Activated naive CD8-positive, alpha-beta T cell treated with anti-CD3 and anti-CD28 coated beads for 36 hours (primary cell): ENCODE measurements around the gene VPS35L. TPM values are rescaled to one million over a fixed set of nuclear protein-coding genes. Genes with fewer than 3 reads are reported as not detected.
A peak's percentile ranks its signal among the peaks of the same experiment; 100 is the strongest.

Source experiments
- DNase-seq: peaks from one replicate; pipeline ENCODE4 v3.0.0; 2021
- H3K27ac Mint-ChIP-seq: one replicate; pipeline ENCODE4 v1.8.0; 2022; ENCODE audit warnings: mild to moderate bottlenecking, moderate library complexity, mixed read lengths
- H3K27me3 Mint-ChIP-seq: one replicate; pipeline ENCODE4 v1.8.0; 2022; ENCODE audit warnings: mild to moderate bottlenecking, mixed read lengths
- H3K36me3 Mint-ChIP-seq: one replicate; pipeline ENCODE4 v1.8.0; 2021; ENCODE audit warnings: mild to moderate bottlenecking, mixed read lengths
- H3K4me1 Mint-ChIP-seq: one replicate; pipeline ENCODE4 v1.8.0; 2021; ENCODE audit warnings: mixed read lengths
- H3K4me3 Mint-ChIP-seq: one replicate; pipeline ENCODE4 v1.8.0; 2022; ENCODE audit warnings: mild to moderate bottlenecking, moderate library complexity, mixed read lengths
- H3K9me3 Mint-ChIP-seq: one replicate; pipeline ENCODE4 v1.8.0; 2022; ENCODE audit warnings: mixed read lengths
- total RNA-seq, 2 experiments: library from RNA; stranded (reverse); gene quantifications; one replicate each; pipeline ENCODE4 v1.2.3, GENCODE V29; 2021

The VPS35L gene
- total RNA-seq, 2 experiments from 2014 or later, result 30.2 to 34.1 TPM

GRCh38 chr16:19699472-19699871, 144.0 kb downstream of the VPS35L start:
- H3K4me1 Mint-ChIP-seq, result peaks cover 28% of the 10 kb centered on the region
- no peaks in the 10 kb centered on the region for H3K9me3 Mint-ChIP-seq
- no peak for DNase-seq
- H3K36me3 Mint-ChIP-seq, result peaks cover 41% of the 10 kb centered on the region
- no peak overlapping the region for H3K4me3 Mint-ChIP-seq
- no peaks in the 10 kb centered on the region for H3K27me3 Mint-ChIP-seq
- no peak overlapping the region for H3K27ac Mint-ChIP-seq

- H3K9me3 Mint-ChIP-seq, result no peaks in the 10 kb centered on the region
- H3K4me3 Mint-ChIP-seq, result no peak overlapping the region
- no peaks in the 10 kb centered on the region for H3K27me3 Mint-ChIP-seq
- H3K27ac Mint-ChIP-seq, result no peak overlapping the region
- H3K36me3 Mint-ChIP-seq, result peaks cover 46% of the 10 kb centered on the region
- DNase-seq, result no peak
- H3K4me1 Mint-ChIP-seq, result peaks cover 26% of the 10 kb centered on the region
Measured at GRCh38 chr16:19700319-19700781, 144.8 kb downstream of the VPS35L start.

- no peak overlapping the region for H3K27ac Mint-ChIP-seq
Measured at GRCh38 chr16:19701091-19701490, 145.6 kb downstream of the VPS35L start.

GRCh38 chr16:19703172-19703889, 147.8 kb downstream of the VPS35L start:
- Mint-ChIP-seq H3K27ac (no peak overlapping the region), H3K4me3 (no peak overlapping the region), H3K4me1 (peaks cover 5% of the 10 kb centered on the region), H3K36me3 (peaks cover 42% of the 10 kb centered on the region), H3K27me3 (no peaks in the 10 kb centered on the region), H3K9me3 (no peaks in the 10 kb centered on the region)
- DNase-seq, result no peak

More at GRCh38 chr16:19701091-19701490, 145.6 kb downstream of the VPS35L start:
- peaks cover 50% of the 10 kb centered on the region for H3K36me3 Mint-ChIP-seq
- H3K27me3 Mint-ChIP-seq, result no peaks in the 10 kb centered on the region
- no peak overlapping the region for H3K4me3 Mint-ChIP-seq
- H3K4me1 Mint-ChIP-seq, result peaks cover 23% of the 10 kb centered on the region
- DNase-seq, result no peak
- H3K9me3 Mint-ChIP-seq, result no peaks in the 10 kb centered on the region

- Mint-ChIP-seq H3K27ac (no peak overlapping the region), H3K27me3 (no peaks in the 10 kb centered on the region), H3K4me1 (no peaks in the 10 kb centered on the region), H3K9me3 (no peaks in the 10 kb centered on the region), H3K36me3 (peaks cover 41% of the 10 kb centered on the region), H3K4me3 (no peak overlapping the region)
- DNase-seq, result no peak
Measured at GRCh38 chr16:19704321-19705145, 149.0 kb downstream of the VPS35L start.

GRCh38 chr16:19705146-19705501, 149.6 kb downstream of the VPS35L start:
- Mint-ChIP-seq H3K27me3 (no peaks in the 10 kb centered on the region), H3K4me3 (no peak overlapping the region), H3K36me3 (peaks cover 46% of the 10 kb centered on the region), H3K9me3 (no peaks in the 10 kb centered on the region), H3K4me1 (no peaks in the 10 kb centered on the region), H3K27ac (no peak overlapping the region)
- no peak for DNase-seq

- Mint-ChIP-seq H3K4me1 (no peaks in the 10 kb centered on the region), H3K27ac (no peak overlapping the region), H3K27me3 (no peaks in the 10 kb centered on the region), H3K9me3 (no peaks in the 10 kb centered on the region), H3K4me3 (no peak overlapping the region), H3K36me3 (peaks cover 46% of the 10 kb centered on the region)
- DNase-seq, result no peak
Measured at GRCh38 chr16:19705843-19706242, 150.3 kb downstream of the VPS35L start.

GRCh38 chr16:19706846-19707245, 151.3 kb downstream of the VPS35L start:
- Mint-ChIP-seq H3K36me3 (peaks cover 48% of the 10 kb centered on the region), H3K4me1 (peaks cover 2% of the 10 kb centered on the region), H3K27me3 (no peaks in the 10 kb centered on the region), H3K9me3 (no peaks in the 10 kb centered on the region), H3K4me3 (no peak overlapping the region), H3K27ac (no peak overlapping the region)
- no peak for DNase-seq

- Mint-ChIP-seq H3K36me3 (peaks cover 42% of the 10 kb centered on the region), H3K4me1 (peaks cover 3% of the 10 kb centered on the region), H3K4me3 (no peak overlapping the region), H3K27ac (no peak overlapping the region), H3K27me3 (no peaks in the 10 kb centered on the region), H3K9me3 (no peaks in the 10 kb centered on the region)
- DNase-seq, result no peak
Measured at GRCh38 chr16:19707569-19708295, 152.2 kb downstream of the VPS35L start.

GRCh38 chr16:19708296-19709205, 153.0 kb downstream of the VPS35L start:
- H3K27ac Mint-ChIP-seq, result no peak overlapping the region
- H3K27me3 Mint-ChIP-seq, result no peaks in the 10 kb centered on the region
- peaks cover 3% of the 10 kb centered on the region for H3K4me1 Mint-ChIP-seq
- no peak overlapping the region for H3K4me3 Mint-ChIP-seq
- peaks cover 37% of the 10 kb centered on the region for H3K36me3 Mint-ChIP-seq
- H3K9me3 Mint-ChIP-seq, result no peaks in the 10 kb centered on the region
- DNase-seq, result no peak

- H3K36me3 Mint-ChIP-seq, result peaks cover 40% of the 10 kb centered on the region
- no peaks in the 10 kb centered on the region for H3K9me3 Mint-ChIP-seq
- DNase-seq, result no peak
- H3K27ac Mint-ChIP-seq, result peak overlapping the region; percentile 52
- H3K4me1 Mint-ChIP-seq, result peaks cover 3% of the 10 kb centered on the region
- H3K4me3 Mint-ChIP-seq, result no peak overlapping the region
- no peaks in the 10 kb centered on the region for H3K27me3 Mint-ChIP-seq
Measured at GRCh38 chr16:19709381-19710136, 154.1 kb downstream of the VPS35L start.

- no peak overlapping the region for H3K4me3 Mint-ChIP-seq
- no peaks in the 10 kb centered on the region for H3K27me3 Mint-ChIP-seq
- H3K9me3 Mint-ChIP-seq, result no peaks in the 10 kb centered on the region
- H3K36me3 Mint-ChIP-seq, result peaks cover 38% of the 10 kb centered on the region
- no peak for DNase-seq
- peaks cover 3% of the 10 kb centered on the region for H3K4me1 Mint-ChIP-seq
- no peak overlapping the region for H3K27ac Mint-ChIP-seq
Measured at GRCh38 chr16:19710191-19710908, 154.8 kb downstream of the VPS35L start.

GRCh38 chr16:19710991-19711545, 155.6 kb downstream of the VPS35L start:
- Mint-ChIP-seq H3K27me3 (no peaks in the 10 kb centered on the region), H3K4me1 (peaks cover 4% of the 10 kb centered on the region), H3K9me3 (no peaks in the 10 kb centered on the region), H3K4me3 (no peak overlapping the region), H3K36me3 (peaks cover 35% of the 10 kb centered on the region), H3K27ac (no peak overlapping the region)
- DNase-seq, result no peak
